ENCODE results near the gene EXOC3.

Gene EXOC3

DNA sequence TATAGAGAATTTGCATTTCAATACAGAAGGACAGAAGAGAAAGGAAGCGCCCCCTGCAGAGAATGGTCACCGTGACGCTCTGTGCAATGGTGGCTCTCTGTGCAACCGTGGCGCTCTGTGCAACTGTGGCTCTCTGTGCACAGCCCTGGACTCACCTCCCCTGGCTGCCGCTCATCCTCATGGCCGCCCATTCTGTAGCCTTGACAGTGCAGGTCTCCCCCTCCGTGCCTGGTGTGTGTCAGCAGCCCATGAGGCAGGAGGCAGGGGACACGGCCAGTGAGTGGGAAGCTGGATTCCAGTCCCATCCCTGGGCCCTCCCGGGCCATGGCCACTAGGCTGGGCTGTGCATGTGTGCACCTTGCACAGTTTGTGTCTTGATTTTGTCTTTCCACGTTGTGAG lies 12.0 kb downstream of the EXOC3 start:
- H3K4me3 ChIP-seq (ENCODE audit: low read depth, low read length) = no peak overlapping the region
- TF ChIP-seq, protein P1, sequence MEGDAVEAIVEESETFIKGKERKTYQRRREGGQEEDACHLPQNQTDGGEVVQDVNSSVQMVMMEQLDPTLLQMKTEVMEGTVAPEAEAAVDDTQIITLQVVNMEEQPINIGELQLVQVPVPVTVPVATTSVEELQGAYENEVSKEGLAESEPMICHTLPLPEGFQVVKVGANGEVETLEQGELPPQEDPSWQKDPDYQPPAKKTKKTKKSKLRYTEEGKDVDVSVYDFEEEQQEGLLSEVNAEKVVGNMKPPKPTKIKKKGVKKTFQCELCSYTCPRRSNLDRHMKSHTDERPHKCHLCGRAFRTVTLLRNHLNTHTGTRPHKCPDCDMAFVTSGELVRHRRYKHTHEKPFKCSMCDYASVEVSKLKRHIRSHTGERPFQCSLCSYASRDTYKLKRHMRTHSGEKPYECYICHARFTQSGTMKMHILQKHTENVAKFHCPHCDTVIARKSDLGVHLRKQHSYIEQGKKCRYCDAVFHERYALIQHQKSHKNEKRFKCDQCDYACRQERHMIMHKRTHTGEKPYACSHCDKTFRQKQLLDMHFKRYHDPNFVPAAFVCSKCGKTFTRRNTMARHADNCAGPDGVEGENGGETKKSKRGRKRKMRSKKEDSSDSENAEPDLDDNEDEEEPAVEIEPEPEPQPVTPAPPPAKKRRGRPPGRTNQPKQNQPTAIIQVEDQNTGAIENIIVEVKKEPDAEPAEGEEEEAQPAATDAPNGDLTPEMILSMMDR (IDR thresholded peaks at IDR 0.05; ENCODE audit: borderline replicate concordance, insufficient read depth, low read depth, low read length) = no peak

DNA sequence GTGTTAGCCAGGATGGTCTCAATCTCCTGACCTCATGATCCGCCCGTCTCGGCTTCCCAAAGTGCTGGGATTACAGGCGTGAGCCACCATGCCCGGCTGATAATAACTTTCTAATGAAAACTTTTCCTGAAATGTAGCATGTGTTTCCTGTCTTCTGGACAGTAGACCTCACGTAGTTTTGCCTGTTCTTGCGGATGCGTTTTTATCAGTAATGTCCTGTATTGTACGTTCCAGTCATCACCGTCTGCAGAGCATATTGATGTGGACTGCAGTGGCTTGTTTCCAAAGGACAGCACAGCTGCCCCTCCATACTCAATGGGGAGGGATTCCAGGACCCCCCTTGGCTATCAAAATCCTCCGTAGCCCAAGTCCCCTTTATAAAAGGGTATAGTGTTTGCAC lies 12.8 kb downstream of the EXOC3 start:
- TF ChIP-seq, protein P1 (IDR thresholded peaks at IDR 0.05; ENCODE audit: borderline replicate concordance, insufficient read depth, low read depth, low read length) = no peak

DNA sequence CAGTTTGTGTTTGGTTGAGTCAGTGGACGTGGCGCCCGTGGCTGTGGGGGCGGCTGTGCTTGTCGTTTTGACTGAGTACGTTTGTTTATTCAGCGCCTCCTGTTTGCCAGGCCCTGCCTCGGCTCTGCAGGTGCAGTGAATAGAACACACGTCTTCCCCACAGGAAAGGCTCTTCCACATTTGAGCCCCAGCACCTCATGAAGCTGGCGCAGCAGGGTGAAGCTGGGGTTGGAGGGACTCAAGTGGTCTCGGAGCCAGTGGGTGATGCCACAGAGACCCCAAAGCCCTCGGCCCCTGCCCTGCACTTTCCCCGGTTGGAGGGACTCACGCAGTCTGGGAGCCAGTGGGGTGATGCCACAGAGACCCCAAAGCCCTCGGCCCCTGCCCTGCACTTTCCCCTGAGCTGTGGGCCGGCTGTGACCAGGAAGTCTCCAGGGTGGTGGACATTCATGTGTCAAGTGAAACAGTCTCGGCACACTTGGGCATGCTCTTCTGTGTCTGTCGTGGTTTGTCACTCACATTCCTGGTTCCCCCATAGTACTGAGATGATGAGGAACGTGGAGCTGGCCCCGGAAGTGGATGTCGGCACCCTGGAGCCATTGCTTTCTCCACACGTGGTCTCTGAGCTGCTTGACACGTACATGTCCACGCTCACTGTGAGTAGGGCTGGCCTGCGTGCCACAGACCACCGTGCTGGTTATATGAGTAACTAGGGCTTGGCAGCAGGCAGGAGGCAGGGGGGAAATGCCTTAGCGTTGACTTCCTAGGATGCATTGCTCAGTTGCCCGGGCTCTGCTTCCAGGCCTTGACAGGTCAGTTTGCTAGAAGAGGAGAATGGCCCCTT lies 13.6 kb downstream of the EXOC3 start:
- TF ChIP-seq, protein P1 (IDR thresholded peaks at IDR 0.05; ENCODE audit: borderline replicate concordance, insufficient read depth, low read depth, low read length) = no peak
- H3K4me3 ChIP-seq (ENCODE audit: low read depth, low read length) = no peak overlapping the region

More for the DNA sequence above, 12.8 kb downstream of the EXOC3 start:
- H3K4me3 ChIP-seq (ENCODE audit: low read depth, low read length) = no peak overlapping the region

DNA sequence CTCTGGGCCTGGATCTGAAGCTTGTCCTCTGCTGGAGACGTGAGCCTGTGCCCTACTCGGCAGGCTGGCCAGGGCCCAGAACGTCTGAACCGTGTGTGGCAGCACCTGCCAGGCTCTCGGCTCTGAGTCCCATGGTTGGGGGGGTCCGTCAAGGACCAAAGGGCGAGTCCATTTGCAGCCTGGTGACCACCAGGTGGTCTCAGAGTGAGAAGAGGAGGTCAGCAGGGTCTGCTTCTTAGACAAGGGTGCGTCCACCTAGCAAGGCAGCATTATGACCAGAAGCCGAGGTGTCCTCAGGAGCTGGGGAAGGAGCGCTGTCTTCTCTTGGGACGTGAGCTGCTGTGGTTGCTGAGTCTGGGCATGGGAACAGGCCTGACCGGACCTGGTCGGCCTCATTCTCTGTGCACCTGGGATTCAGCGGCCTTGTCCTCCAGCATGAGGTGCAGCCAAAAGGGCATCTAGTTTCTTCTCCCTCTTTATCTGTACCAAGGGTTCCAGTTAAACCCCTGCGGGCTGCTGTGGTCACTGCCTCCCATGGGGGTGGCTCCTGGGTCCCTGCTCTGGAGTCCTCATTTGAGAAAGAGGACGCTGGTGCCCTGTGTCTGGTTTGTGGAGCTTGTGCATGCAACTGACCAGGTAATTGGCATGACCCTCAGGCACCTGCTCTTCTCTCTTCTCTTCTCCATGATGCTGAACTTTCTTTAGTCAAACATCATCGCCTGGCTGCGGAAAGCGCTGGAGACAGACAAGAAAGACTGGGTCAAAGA lies 14.4 kb downstream of the EXOC3 start:
- TF ChIP-seq, protein P1 (IDR thresholded peaks at IDR 0.05; ENCODE audit: borderline replicate concordance, insufficient read depth, low read depth, low read length) = no peak
- no peak overlapping the region for H3K4me3 ChIP-seq (ENCODE audit: low read depth, low read length)

DNA sequence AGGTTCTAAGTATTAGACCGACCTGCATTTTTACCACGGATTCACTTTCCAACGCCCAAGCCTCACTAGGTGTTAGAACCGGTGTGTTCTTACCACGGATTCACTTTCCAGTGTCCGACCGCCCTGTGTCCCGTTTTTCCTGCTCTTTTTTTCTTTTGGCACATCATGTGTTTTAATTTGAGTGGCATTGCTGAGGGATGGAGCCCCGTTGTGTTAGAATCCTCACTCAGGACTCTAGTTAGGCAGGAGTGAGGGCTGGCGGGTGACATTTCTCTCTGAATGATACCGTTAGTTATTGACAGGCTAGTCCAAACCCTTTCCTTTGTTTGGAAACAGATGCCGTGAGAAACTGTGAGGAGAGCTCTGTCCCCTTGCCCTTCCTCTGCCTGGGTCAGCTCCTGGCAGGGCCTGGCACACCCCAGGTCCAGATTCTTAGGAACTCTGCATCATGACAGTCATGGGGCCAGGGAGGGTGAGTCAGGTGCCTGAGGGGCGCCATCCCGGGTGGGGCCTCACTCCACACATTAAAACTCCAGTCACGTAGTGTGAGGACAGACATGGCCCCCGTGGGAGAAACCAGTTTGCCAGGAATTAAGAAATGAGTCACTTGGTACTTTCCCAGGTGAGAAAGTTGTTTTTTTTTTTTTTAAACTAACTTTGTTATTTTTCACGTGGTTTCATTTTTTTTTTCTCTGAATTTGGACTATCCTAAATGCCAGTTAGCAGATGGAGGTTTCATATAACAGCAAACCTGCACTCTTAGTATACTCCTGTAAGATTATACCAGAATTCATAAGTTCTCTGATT lies 15.8 kb downstream of the EXOC3 start:
- TF ChIP-seq, protein P1 (IDR thresholded peaks at IDR 0.05; ENCODE audit: borderline replicate concordance, insufficient read depth, low read depth, low read length) = no peak
- no peak overlapping the region for H3K4me3 ChIP-seq (ENCODE audit: low read depth, low read length)

DNA sequence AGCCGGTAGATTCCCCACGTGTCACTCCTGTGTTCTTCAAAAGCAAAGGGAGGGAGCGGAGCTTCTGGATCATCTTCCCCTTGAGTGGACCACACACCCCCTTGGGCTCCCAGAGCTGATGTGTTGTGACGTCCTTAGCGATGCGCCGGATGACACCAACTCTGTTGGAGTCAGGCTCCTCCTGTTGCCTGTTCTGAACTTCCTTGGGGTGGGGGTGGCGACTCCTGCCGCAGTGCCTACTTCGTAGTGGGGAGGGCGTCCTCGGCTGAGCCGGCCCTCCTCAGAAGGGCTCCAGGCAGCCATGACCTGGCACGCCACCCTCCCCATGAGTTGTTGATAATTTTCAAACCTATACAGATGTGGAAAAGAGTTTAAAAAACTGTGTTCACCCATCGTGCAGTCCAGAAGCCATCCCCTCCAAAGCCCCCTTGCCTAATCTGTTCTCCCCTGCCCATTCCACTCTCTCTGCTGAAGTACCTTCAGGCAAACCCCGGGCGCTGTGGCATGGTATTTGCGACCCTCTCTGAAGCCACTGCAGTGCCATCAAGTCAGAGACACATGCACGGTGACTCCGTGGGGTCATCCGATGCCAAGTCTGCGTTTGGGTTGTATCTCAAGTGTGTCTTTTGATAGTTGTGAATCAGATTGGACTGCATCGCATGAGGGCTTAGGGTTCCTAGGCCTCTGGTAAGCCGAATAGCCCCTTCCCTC lies 16.7 kb downstream of the EXOC3 start:
- TF ChIP-seq, protein P1 (IDR thresholded peaks at IDR 0.05; ENCODE audit: borderline replicate concordance, insufficient read depth, low read depth, low read length) = no peak
- H3K4me3 ChIP-seq (ENCODE audit: low read depth, low read length) = no peak overlapping the region

Data from GM12875 (cell line).